Measurements from ENCODE around the gene KCNA5. TPM values are rescaled to one million over a fixed set of nuclear protein-coding genes. Genes with fewer than 3 reads are reported as not detected.

KCNA5 gene
- 1 to 10 TPM in 2 of 4 donors, under 1 TPM in 1, not detected in 1; 0.51 to 4.8 (median 2.7) TPM for total RNA-seq

GRCh38 chr12:5043589-5044419, at the start of gene KCNA5:
TSS of gene KCNA5 (plus strand) at chr12:5043879. CDS start at chr12:5044148, 269 bp downstream.
- intact Hi-C loops (cut with DNase I; ENCODE audit: low total_unique reads): no loop called here
- Histone ChIP-seq H3K9me3 (no peaks in the 10 kb centered on the region), H3K36me3 (no peaks in the 10 kb centered on the region), H3K4me3 (no peak within 1 kb of the TSS), H3K27me3 (no peaks in the 10 kb centered on the region), H3K4me1 (no peaks in the 10 kb centered on the region), H3K27ac (no peak within 1 kb of the TSS)
- DNase-seq: peak in 1 of 2 donors; percentile 25
- TF ChIP-seq POLR2A (IDR thresholded peaks at IDR 0.05) (no peak), CTCF (IDR thresholded peaks at IDR 0.05) (no peak)

GRCh38 chr12:4994622-4995021, 49.1 kb upstream of the KCNA5 start:
- TF ChIP-seq POLR2A (IDR thresholded peaks at IDR 0.05) (no peak), CTCF (IDR thresholded peaks at IDR 0.05) (no peak)
- Histone ChIP-seq H3K27ac (no peak overlapping the region), H3K4me1 (no peaks in the 10 kb centered on the region), H3K9me3 (no peaks in the 10 kb centered on the region), H3K27me3 (no peaks in the 10 kb centered on the region), H3K4me3 (no peak overlapping the region), H3K36me3 (no peaks in the 10 kb centered on the region)
- intact Hi-C loops (cut with DNase I; ENCODE audit: low total_unique reads): no loop called here
- DNase-seq: no peak

- Histone ChIP-seq H3K4me1 (no peaks in the 10 kb centered on the region), H3K9me3 (no peaks in the 10 kb centered on the region), H3K27ac (no peak overlapping the region), H3K4me3 (no peak overlapping the region), H3K27me3 (no peaks in the 10 kb centered on the region), H3K36me3 (no peaks in the 10 kb centered on the region)
- intact Hi-C loops (cut with DNase I; ENCODE audit: low total_unique reads): no loop called here
- TF ChIP-seq POLR2A (IDR thresholded peaks at IDR 0.05) (no peak), CTCF (IDR thresholded peaks at IDR 0.05) (no peak)
- DNase-seq: no peak
Observed at GRCh38 chr12:4996714-4997113, 47.0 kb upstream of the KCNA5 start.

- no peaks in the 10 kb centered on the region for H3K9me3 ChIP-seq
- no peak overlapping the region for H3K27ac ChIP-seq
- TF ChIP-seq POLR2A (IDR thresholded peaks at IDR 0.05) (no peak), CTCF (IDR thresholded peaks at IDR 0.05) (no peak)
- H3K27me3 ChIP-seq: no peaks in the 10 kb centered on the region
- no peak overlapping the region for H3K4me3 ChIP-seq
- intact Hi-C loops (cut with DNase I; ENCODE audit: low total_unique reads): no loop called here
- H3K4me1 ChIP-seq: no peaks in the 10 kb centered on the region
- H3K36me3 ChIP-seq: no peaks in the 10 kb centered on the region
- peak; percentile 34 to 42 for DNase-seq
Observed at GRCh38 chr12:4997939-4998338, 45.7 kb upstream of the KCNA5 start.

- no peak for DNase-seq
- no peak overlapping the region for H3K27ac ChIP-seq
- intact Hi-C loops (cut with DNase I; ENCODE audit: low total_unique reads): no loop called here
- no peak overlapping the region for H3K4me3 ChIP-seq
- H3K4me1 ChIP-seq: no peaks in the 10 kb centered on the region
- H3K36me3 ChIP-seq: no peaks in the 10 kb centered on the region
- H3K9me3 ChIP-seq: no peaks in the 10 kb centered on the region
- TF ChIP-seq CTCF (IDR thresholded peaks at IDR 0.05) (no peak), POLR2A (IDR thresholded peaks at IDR 0.05) (no peak)
- H3K27me3 ChIP-seq: no peaks in the 10 kb centered on the region
Observed at GRCh38 chr12:5000204-5000603, 43.5 kb upstream of the KCNA5 start.

All from uterus (tissue), 4 donors.